ENCODE data around the gene CTTNBP2.

The CTTNBP2 gene

GRCh38 chr7:117870448-117871130, 2.7 kb downstream of the CTTNBP2 start:
- peaks cover 26% of the 10 kb centered on the region for H3K27me3 ChIP-seq (ENCODE audit: control insufficient read depth, insufficient read depth, low read length)
- peaks cover 16% of the 10 kb centered on the region; the same call in 1 of the 2 replicates for H3K4me1 ChIP-seq (ENCODE audit: control insufficient read depth, insufficient read depth, low read length)

GRCh38 chr7:117869374-117869773, 3.9 kb downstream of the CTTNBP2 start:
- H3K4me3 ChIP-seq (ENCODE audit: low read depth, low read length), result no peak overlapping the region
- peaks cover 15% of the 10 kb centered on the region; the same call in 1 of the 2 replicates for H3K4me1 ChIP-seq (ENCODE audit: control insufficient read depth, insufficient read depth, low read length)
- peaks cover 25% of the 10 kb centered on the region for H3K27me3 ChIP-seq (ENCODE audit: control insufficient read depth, insufficient read depth, low read length)
- no peak overlapping the region for H3K9ac ChIP-seq (ENCODE audit: low read length)
- no peaks in the 10 kb centered on the region for H3K9me3 ChIP-seq (ENCODE audit: control insufficient read depth, insufficient read depth, low read depth, low read length)
- H3K27ac ChIP-seq (ENCODE audit: low read depth, low read length), result no peak overlapping the region
- no peaks in the 10 kb centered on the region for H3K36me3 ChIP-seq (ENCODE audit: control insufficient read depth, insufficient read depth, low read length)

More at GRCh38 chr7:117870448-117871130, 2.7 kb downstream of the CTTNBP2 start:
- no peak overlapping the region; the same call in 1 of the 2 replicates for H3K4me3 ChIP-seq (ENCODE audit: low read depth, low read length)
- no peaks in the 10 kb centered on the region for H3K36me3 ChIP-seq (ENCODE audit: control insufficient read depth, insufficient read depth, low read length)
- H3K9me3 ChIP-seq (ENCODE audit: control insufficient read depth, insufficient read depth, low read depth, low read length), result no peaks in the 10 kb centered on the region
- H3K9ac ChIP-seq (ENCODE audit: low read length), result no peak overlapping the region
- H3K27ac ChIP-seq (ENCODE audit: low read depth, low read length), result no peak overlapping the region

GRCh38 chr7:117863618-117864017, 9.6 kb downstream of the CTTNBP2 start:
- no peaks in the 10 kb centered on the region for H3K27me3 ChIP-seq (ENCODE audit: control insufficient read depth, insufficient read depth, low read length)
- no peaks in the 10 kb centered on the region; the same call in 1 of the 2 replicates for H3K4me1 ChIP-seq (ENCODE audit: control insufficient read depth, insufficient read depth, low read length)
- H3K4me3 ChIP-seq (ENCODE audit: low read depth, low read length), result no peak overlapping the region
- no peaks in the 10 kb centered on the region; the same call in 1 of the 2 replicates for H3K36me3 ChIP-seq (ENCODE audit: control insufficient read depth, insufficient read depth, low read length)
- H3K27ac ChIP-seq (ENCODE audit: low read depth, low read length), result no peak overlapping the region
- no peak overlapping the region for H3K9ac ChIP-seq (ENCODE audit: low read length)
- H3K9me3 ChIP-seq (ENCODE audit: control insufficient read depth, insufficient read depth, low read depth, low read length), result no peaks in the 10 kb centered on the region

GRCh38 chr7:117862378-117862777, 10.9 kb downstream of the CTTNBP2 start:
- Histone ChIP-seq H3K4me3 (ENCODE audit: low read depth, low read length) (no peak overlapping the region), H3K36me3 (ENCODE audit: control insufficient read depth, insufficient read depth, low read length) (no peaks in the 10 kb centered on the region; the same call in 1 of the 2 replicates), H3K27ac (ENCODE audit: low read depth, low read length) (no peak overlapping the region), H3K9me3 (ENCODE audit: control insufficient read depth, insufficient read depth, low read depth, low read length) (no peaks in the 10 kb centered on the region), H3K9ac (ENCODE audit: low read length) (no peak overlapping the region), H3K27me3 (ENCODE audit: control insufficient read depth, insufficient read depth, low read length) (no peaks in the 10 kb centered on the region), H3K4me1 (ENCODE audit: control insufficient read depth, insufficient read depth, low read length) (no peaks in the 10 kb centered on the region)

- Histone ChIP-seq H3K27me3 (ENCODE audit: control insufficient read depth, insufficient read depth, low read length) (no peaks in the 10 kb centered on the region), H3K27ac (ENCODE audit: low read depth, low read length) (no peak overlapping the region), H3K4me3 (ENCODE audit: low read depth, low read length) (no peak overlapping the region), H3K9me3 (ENCODE audit: control insufficient read depth, insufficient read depth, low read depth, low read length) (no peaks in the 10 kb centered on the region), H3K36me3 (ENCODE audit: control insufficient read depth, insufficient read depth, low read length) (no peaks in the 10 kb centered on the region; the same call in 1 of the 2 replicates), H3K4me1 (ENCODE audit: control insufficient read depth, insufficient read depth, low read length) (no peaks in the 10 kb centered on the region), H3K9ac (ENCODE audit: low read length) (no peak overlapping the region)
Measured at GRCh38 chr7:117859246-117859812, 13.9 kb downstream of the CTTNBP2 start.

GRCh38 chr7:117858712-117859111, 14.5 kb downstream of the CTTNBP2 start:
- H3K36me3 ChIP-seq (ENCODE audit: control insufficient read depth, insufficient read depth, low read length), result no peaks in the 10 kb centered on the region; the same call in 1 of the 2 replicates
- no peaks in the 10 kb centered on the region for H3K27me3 ChIP-seq (ENCODE audit: control insufficient read depth, insufficient read depth, low read length)
- no peaks in the 10 kb centered on the region for H3K9me3 ChIP-seq (ENCODE audit: control insufficient read depth, insufficient read depth, low read depth, low read length)
- H3K4me3 ChIP-seq (ENCODE audit: low read depth, low read length), result no peak overlapping the region
- H3K4me1 ChIP-seq (ENCODE audit: control insufficient read depth, insufficient read depth, low read length), result no peaks in the 10 kb centered on the region
- H3K27ac ChIP-seq (ENCODE audit: low read depth, low read length), result no peak overlapping the region
- H3K9ac ChIP-seq (ENCODE audit: low read length), result no peak overlapping the region

GRCh38 chr7:117857718-117858117, 15.5 kb downstream of the CTTNBP2 start:
- no peak overlapping the region for H3K27ac ChIP-seq (ENCODE audit: low read depth, low read length)
- no peaks in the 10 kb centered on the region for H3K27me3 ChIP-seq (ENCODE audit: control insufficient read depth, insufficient read depth, low read length)
- H3K36me3 ChIP-seq (ENCODE audit: control insufficient read depth, insufficient read depth, low read length), result no peaks in the 10 kb centered on the region; the same call in 1 of the 2 replicates
- no peaks in the 10 kb centered on the region for H3K4me1 ChIP-seq (ENCODE audit: control insufficient read depth, insufficient read depth, low read length)
- H3K4me3 ChIP-seq (ENCODE audit: low read depth, low read length), result no peak overlapping the region
- no peaks in the 10 kb centered on the region for H3K9me3 ChIP-seq (ENCODE audit: control insufficient read depth, insufficient read depth, low read depth, low read length)
- no peak overlapping the region for H3K9ac ChIP-seq (ENCODE audit: low read length)

GRCh38 chr7:117856196-117856595, 17.0 kb downstream of the CTTNBP2 start:
- Histone ChIP-seq H3K36me3 (ENCODE audit: control insufficient read depth, insufficient read depth, low read length) (no peaks in the 10 kb centered on the region; the same call in 1 of the 2 replicates), H3K4me3 (ENCODE audit: low read depth, low read length) (no peak overlapping the region), H3K9me3 (ENCODE audit: control insufficient read depth, insufficient read depth, low read depth, low read length) (no peaks in the 10 kb centered on the region), H3K27me3 (ENCODE audit: control insufficient read depth, insufficient read depth, low read length) (no peaks in the 10 kb centered on the region), H3K27ac (ENCODE audit: low read depth, low read length) (no peak overlapping the region), H3K9ac (ENCODE audit: low read length) (no peak overlapping the region), H3K4me1 (ENCODE audit: control insufficient read depth, insufficient read depth, low read length) (no peaks in the 10 kb centered on the region)

GRCh38 chr7:117854186-117854585, 19.1 kb downstream of the CTTNBP2 start:
- no peaks in the 10 kb centered on the region; the same call in 1 of the 2 replicates for H3K36me3 ChIP-seq (ENCODE audit: control insufficient read depth, insufficient read depth, low read length)
- H3K27me3 ChIP-seq (ENCODE audit: control insufficient read depth, insufficient read depth, low read length), result no peaks in the 10 kb centered on the region
- no peak overlapping the region for H3K4me3 ChIP-seq (ENCODE audit: low read depth, low read length)
- H3K9me3 ChIP-seq (ENCODE audit: control insufficient read depth, insufficient read depth, low read depth, low read length), result no peaks in the 10 kb centered on the region
- no peaks in the 10 kb centered on the region; the same call in 1 of the 2 replicates for H3K4me1 ChIP-seq (ENCODE audit: control insufficient read depth, insufficient read depth, low read length)
- no peak overlapping the region for H3K9ac ChIP-seq (ENCODE audit: low read length)
- H3K27ac ChIP-seq (ENCODE audit: low read depth, low read length), result no peak overlapping the region

- Histone ChIP-seq H3K9ac (ENCODE audit: low read length) (no peak overlapping the region), H3K9me3 (ENCODE audit: control insufficient read depth, insufficient read depth, low read depth, low read length) (0 out of 2 replicates have a peak, but pooled peaks cover 2% of the 10 kb centered on the region), H3K4me3 (ENCODE audit: low read depth, low read length) (no peak overlapping the region), H3K27ac (ENCODE audit: low read depth, low read length) (no peak overlapping the region), H3K27me3 (ENCODE audit: control insufficient read depth, insufficient read depth, low read length) (no peaks in the 10 kb centered on the region), H3K4me1 (ENCODE audit: control insufficient read depth, insufficient read depth, low read length) (no peaks in the 10 kb centered on the region; the same call in 1 of the 2 replicates), H3K36me3 (ENCODE audit: control insufficient read depth, insufficient read depth, low read length) (no peaks in the 10 kb centered on the region)
Measured at GRCh38 chr7:117848941-117849340, 24.3 kb downstream of the CTTNBP2 start.

GRCh38 chr7:117844678-117845077, 28.6 kb downstream of the CTTNBP2 start:
- Histone ChIP-seq H3K9ac (ENCODE audit: low read length) (no peak overlapping the region), H3K9me3 (ENCODE audit: control insufficient read depth, insufficient read depth, low read depth, low read length) (0 out of 2 replicates have a peak, but pooled peaks cover 3% of the 10 kb centered on the region), H3K27me3 (ENCODE audit: control insufficient read depth, insufficient read depth, low read length) (no peaks in the 10 kb centered on the region), H3K36me3 (ENCODE audit: control insufficient read depth, insufficient read depth, low read length) (no peaks in the 10 kb centered on the region), H3K4me1 (ENCODE audit: control insufficient read depth, insufficient read depth, low read length) (no peaks in the 10 kb centered on the region), H3K4me3 (ENCODE audit: low read depth, low read length) (no peak overlapping the region), H3K27ac (ENCODE audit: low read depth, low read length) (no peak overlapping the region)
